ENCODE results near the gene UNC119.
"Not testable (repeated sequence)": the region's sequence is repeated elsewhere in the genome, so short reads cannot be mapped to it uniquely, and the experiment has no call there.

The UNC119 gene

DNA sequence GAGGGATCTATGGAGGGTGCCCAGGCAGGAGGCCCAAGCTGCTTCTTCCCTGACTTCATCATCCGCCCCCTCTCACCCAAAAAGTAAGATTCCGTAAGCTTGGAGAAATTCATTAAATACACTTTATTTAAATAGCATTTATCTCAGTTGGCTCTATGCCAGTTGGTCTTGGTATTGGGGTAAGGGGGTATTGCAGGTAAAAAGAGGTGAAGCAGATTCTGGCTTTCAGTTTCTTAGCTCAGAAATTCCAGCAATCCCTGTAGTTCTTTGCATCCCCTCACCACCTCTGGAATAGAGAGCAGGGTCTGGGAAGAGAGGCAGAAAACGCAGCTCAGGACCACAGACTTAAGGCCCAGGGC, 25.0 kb upstream of the UNC119 start:
- FAIRE-seq (no peak), DNase-seq (ENCODE audit: insufficient read length, low spot score) (no peak)
- no peak for TF ChIP-seq POLR2A (IDR thresholded peaks at IDR 0.05; ENCODE audit: low read depth, low read length)

GRCh38 chr17:28576758-28577465, 24.5 kb upstream of the UNC119 start, which contains the start of gene ALDOC:
ALDOC (minus strand) TSS chr17:28576895; CDS start chr17:28575532, 1,363 bp downstream.
- TF ChIP-seq POLR2A (IDR thresholded peaks at IDR 0.05; ENCODE audit: low read depth, low read length): no peak
- DNase-seq (ENCODE audit: insufficient read length, low spot score) (peak; percentile 66), FAIRE-seq (no peak)

DNA sequence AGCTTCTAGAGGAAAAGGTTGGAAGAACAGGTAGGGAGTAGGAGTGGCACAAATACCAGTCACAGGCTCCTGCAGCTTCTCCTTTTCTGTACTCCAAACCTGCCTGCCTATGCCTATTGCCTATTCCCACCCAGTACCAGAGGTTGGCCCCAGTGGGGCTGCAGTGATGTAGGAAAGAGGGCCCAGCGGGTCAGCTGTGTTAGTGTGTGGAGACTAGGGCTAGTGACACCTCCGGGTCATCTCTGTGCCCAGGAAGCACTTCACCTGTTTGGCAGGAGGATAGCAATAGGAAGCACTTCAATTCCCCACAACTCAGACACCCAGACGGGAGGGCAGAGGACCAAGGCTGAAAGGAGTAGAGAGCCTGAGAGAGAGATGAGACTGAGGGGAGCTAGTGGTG, 23.6 kb upstream of the UNC119 start:
- DNase-seq (ENCODE audit: insufficient read length, low spot score); FAIRE-seq: not testable (repeated sequence)

DNA sequence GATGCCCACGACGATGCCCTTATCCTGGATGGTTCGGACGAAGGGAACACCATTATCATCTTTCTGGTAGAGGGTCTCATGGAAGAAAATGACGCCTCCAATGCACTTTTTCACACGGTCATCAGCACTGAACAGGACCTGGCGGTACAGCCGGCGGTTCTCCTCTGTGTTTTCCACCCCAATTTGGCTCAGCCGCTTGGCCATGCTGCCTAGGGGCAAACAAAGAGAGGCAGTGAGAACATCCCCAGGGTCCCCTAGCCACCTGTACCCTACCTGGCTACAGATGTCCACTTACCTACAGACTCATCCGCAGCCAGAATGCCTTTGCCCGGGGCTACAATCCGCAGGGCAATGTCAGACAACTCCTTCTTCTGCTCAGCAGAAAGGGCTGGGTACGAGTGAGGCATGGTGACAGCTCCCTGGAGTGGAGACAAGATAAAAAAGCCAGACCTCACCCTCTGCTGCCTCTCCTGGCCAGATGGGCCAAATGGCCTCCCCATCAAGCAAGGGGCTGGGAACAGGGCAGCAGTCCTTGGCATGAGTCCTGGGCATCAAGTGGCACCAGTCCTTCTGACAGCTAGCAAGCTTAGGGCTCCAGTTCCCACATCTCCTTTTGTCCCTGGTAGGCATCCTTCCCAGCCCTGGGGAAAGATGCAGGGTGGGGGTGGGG, 22.8 kb upstream of the UNC119 start:
- DNase-seq (ENCODE audit: insufficient read length, low spot score) (no peak), FAIRE-seq (no peak)
- TF ChIP-seq POLR2A (IDR thresholded peaks at IDR 0.05; ENCODE audit: low read depth, low read length): no peak

DNA sequence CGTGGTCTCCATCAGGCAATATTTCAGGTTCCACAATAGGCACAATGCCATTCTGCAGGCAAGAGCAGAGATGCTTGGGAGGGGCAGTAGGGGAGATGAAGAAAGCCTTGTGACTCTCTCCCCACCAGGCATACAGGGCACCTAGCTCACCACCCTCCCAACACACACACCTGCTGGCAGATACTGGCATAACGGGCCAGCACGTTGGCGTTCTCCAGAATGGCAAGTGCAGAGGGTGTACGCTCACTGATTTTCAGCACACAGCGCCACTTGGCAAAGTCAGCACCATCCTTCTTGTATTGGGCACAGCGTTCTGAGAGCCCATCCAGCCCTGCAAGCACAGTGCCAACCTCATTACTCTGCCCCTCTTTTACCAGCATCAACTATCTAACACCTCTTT, 22.1 kb upstream of the UNC119 start:
- no peak for TF ChIP-seq POLR2A (IDR thresholded peaks at IDR 0.05; ENCODE audit: low read depth, low read length)
- FAIRE-seq: no peak
- DNase-seq (ENCODE audit: insufficient read length, low spot score): no peak

DNA sequence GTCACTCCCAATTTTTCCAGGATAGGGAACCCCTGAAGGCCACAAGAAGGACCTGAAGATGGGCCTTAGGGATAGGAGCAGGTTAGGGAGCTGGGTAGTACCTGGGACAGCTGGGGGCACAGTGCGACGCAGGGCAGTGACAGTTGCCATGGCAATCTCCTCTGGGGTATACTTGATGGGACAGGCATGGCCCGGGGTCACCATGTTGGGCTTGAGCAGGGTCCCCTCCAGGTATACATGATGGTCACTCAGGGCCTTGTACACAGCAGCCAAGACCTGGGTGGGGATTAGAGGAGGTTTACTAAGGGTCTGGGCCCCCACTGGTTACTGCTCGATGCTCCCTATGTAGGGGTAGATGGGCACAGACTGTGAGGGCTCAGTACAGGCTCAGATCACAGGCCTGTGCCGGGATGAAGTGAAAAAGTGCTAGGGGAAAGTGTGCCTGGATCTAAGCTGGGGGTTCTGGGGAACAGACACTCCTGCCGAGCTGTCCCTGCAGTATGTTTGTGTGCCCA, 21.6 kb upstream of the UNC119 start:
- FAIRE-seq: no peak
- no peak for TF ChIP-seq POLR2A (IDR thresholded peaks at IDR 0.05; ENCODE audit: low read depth, low read length)
- DNase-seq (ENCODE audit: insufficient read length, low spot score): no peak

DNA sequence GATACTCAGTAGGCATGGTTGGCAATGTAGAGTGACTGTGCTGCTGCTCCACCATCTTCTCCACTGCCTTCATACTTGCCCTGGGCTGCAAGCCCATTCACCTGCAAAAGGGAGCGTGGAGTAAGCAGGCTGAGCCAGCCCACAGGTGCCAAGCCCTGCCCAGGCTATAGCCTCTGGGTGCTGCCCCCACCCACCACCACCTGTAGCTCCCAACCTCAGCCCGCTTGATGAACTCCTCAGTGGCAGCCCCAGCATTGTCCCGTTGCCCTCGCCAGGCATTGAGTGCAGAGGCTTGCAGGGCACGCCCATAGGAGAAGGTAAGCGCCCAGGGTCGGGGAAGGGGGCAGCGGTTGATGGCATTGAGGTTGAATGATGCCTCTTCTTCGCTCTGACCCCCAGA, 21.1 kb upstream of the UNC119 start:
- TF ChIP-seq POLR2A (IDR thresholded peaks at IDR 0.05; ENCODE audit: low read depth, low read length): no peak
- FAIRE-seq: no peak
- DNase-seq (ENCODE audit: insufficient read length, low spot score): no peak

- FAIRE-seq (no peak), DNase-seq (ENCODE audit: insufficient read length, low spot score) (no peak)
- TF ChIP-seq POLR2A (IDR thresholded peaks at IDR 0.05; ENCODE audit: low read depth, low read length): no peak
Measured at GRCh38 chr17:28573040-28573380, 20.6 kb upstream of the UNC119 start.

DNA sequence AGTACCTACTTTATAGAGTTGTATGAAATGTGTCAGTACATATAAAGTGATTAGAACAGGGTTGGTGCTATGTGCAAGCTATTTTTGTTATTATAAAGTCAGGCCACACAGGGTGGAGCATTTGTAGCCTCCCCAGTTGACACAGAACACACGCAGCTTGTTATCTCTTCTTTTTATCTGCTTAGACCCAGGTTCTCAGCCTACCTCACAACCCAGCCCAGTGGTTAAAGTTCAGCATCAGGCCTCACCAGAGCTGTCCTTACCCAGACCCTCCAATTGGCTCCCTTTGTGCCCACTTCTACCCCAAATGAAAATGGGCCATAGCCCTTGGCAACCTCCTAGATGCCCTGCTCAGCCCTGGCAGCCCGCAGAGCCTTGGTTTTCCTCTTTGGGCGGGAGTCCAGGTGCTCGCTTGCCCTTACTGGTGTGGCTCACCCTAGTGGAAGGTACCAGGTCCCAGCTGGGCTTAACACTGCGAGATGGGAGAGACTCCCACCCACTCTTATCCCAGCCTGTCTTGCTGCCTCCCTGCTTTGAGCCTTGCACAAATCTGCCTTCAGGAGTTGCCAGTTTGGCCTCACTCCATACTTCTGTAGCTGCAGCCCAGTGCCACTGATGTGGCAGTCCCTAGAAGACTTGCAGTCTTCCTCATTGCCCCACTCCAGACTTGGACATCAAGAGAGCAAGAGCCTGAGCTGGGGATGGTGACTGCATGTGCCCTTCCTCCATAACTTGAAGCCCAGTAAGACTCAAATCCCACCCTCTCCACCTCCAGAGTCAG, 20.0 kb upstream of the UNC119 start:
- FAIRE-seq (no peak), DNase-seq (ENCODE audit: insufficient read length, low spot score) (no peak)
- no peak for TF ChIP-seq POLR2A (IDR thresholded peaks at IDR 0.05; ENCODE audit: low read depth, low read length)

- DNase-seq (ENCODE audit: insufficient read length, low spot score): peak; percentile 99
- FAIRE-seq: no peak
- TF ChIP-seq POLR2A (IDR thresholded peaks at IDR 0.05; ENCODE audit: low read depth, low read length): peak; percentile 92
Measured at GRCh38 chr17:28571361-28572122, 19.1 kb upstream of the UNC119 start, which contains the start of gene PIGS. PIGS (minus strand) TSS chr17:28571524; CDS start chr17:28571496, 28 bp downstream.

GRCh38 chr17:28570716-28571360, 18.4 kb upstream of the UNC119 start:
- TF ChIP-seq POLR2A (IDR thresholded peaks at IDR 0.05; ENCODE audit: low read depth, low read length): no peak; the same call in 1 of the 2 replicates
- FAIRE-seq: no peak
- peak; percentile 54 for DNase-seq (ENCODE audit: insufficient read length, low spot score)

- TF ChIP-seq POLR2A (IDR thresholded peaks at IDR 0.05; ENCODE audit: low read depth, low read length): no peak
- FAIRE-seq: no peak
- no peak for DNase-seq (ENCODE audit: insufficient read length, low spot score)
Measured at GRCh38 chr17:28569446-28569845, 17.0 kb upstream of the UNC119 start.

GRCh38 chr17:28567604-28568003, 15.2 kb upstream of the UNC119 start:
- FAIRE-seq: no peak
- TF ChIP-seq POLR2A (IDR thresholded peaks at IDR 0.05; ENCODE audit: low read depth, low read length): no peak
- DNase-seq (ENCODE audit: insufficient read length, low spot score): no peak

Data from H54 (cell line).